ENCODE data around the gene COL23A1.

Gene COL23A1

GRCh38 chr5:178532236-178532635 is 58.0 kb downstream of the COL23A1 start:
- DNase-seq (ENCODE audit: low read depth) = no peak

GRCh38 chr5:178531786-178532185 is 58.4 kb downstream of the COL23A1 start:
- DNase-seq (ENCODE audit: low read depth) = no peak

GRCh38 chr5:178530526-178530925 is 59.7 kb downstream of the COL23A1 start:
- DNase-seq (ENCODE audit: low read depth) = no peak

- DNase-seq (ENCODE audit: low read depth) = no peak
Measured at GRCh38 chr5:178529080-178529479, 61.1 kb downstream of the COL23A1 start.

GRCh38 chr5:178527458-178528307 is 62.5 kb downstream of the COL23A1 start:
- DNase-seq (ENCODE audit: low read depth) = no peak

- DNase-seq (ENCODE audit: low read depth) = no peak
Measured at GRCh38 chr5:178526773-178527457, 63.3 kb downstream of the COL23A1 start.

- DNase-seq (ENCODE audit: low read depth) = no peak
Measured at GRCh38 chr5:178525906-178526732, 64.1 kb downstream of the COL23A1 start.

GRCh38 chr5:178524093-178524882 is 65.9 kb downstream of the COL23A1 start:
- DNase-seq (ENCODE audit: low read depth) = no peak

- no peak for DNase-seq (ENCODE audit: low read depth)
Measured at GRCh38 chr5:178522361-178522760, 67.8 kb downstream of the COL23A1 start.

GRCh38 chr5:178520851-178521250 is 69.3 kb downstream of the COL23A1 start:
- no peak for DNase-seq (ENCODE audit: low read depth)

- DNase-seq (ENCODE audit: low read depth) = no peak
Measured at GRCh38 chr5:178519804-178520203, 70.4 kb downstream of the COL23A1 start.

GRCh38 chr5:178519155-178519554 is 71.0 kb downstream of the COL23A1 start:
- no peak for DNase-seq (ENCODE audit: low read depth)

GRCh38 chr5:178516504-178517235 is 73.5 kb downstream of the COL23A1 start:
- DNase-seq (ENCODE audit: low read depth) = no peak

GRCh38 chr5:178515776-178516503 is 74.3 kb downstream of the COL23A1 start:
- no peak for DNase-seq (ENCODE audit: low read depth)

GRCh38 chr5:178514851-178515418 is 75.3 kb downstream of the COL23A1 start:
- DNase-seq (ENCODE audit: low read depth) = no peak

- DNase-seq (ENCODE audit: low read depth) = no peak
Measured at GRCh38 chr5:178511172-178511571, 79.0 kb downstream of the COL23A1 start.

- DNase-seq (ENCODE audit: low read depth) = no peak
Measured at GRCh38 chr5:178509491-178510057, 80.6 kb downstream of the COL23A1 start.

GRCh38 chr5:178507151-178507932 is 82.9 kb downstream of the COL23A1 start:
- DNase-seq (ENCODE audit: low read depth) = no peak

All from iris pigment epithelial cell (primary cell).